ENCODE data around the gene MOBP.
"Not testable (repeated sequence)": the region's sequence is repeated elsewhere in the genome, so short reads cannot be mapped to it uniquely, and the experiment has no call there.

The MOBP gene

GRCh38 chr3:39453134-39453533, 14.3 kb upstream of the MOBP start:
- no peak for DNase-seq (ENCODE audit: low spot score)

- not testable (repeated sequence) for DNase-seq (ENCODE audit: low spot score)
These were observed 13.6 kb upstream of the MOBP start for GRCh38 chr3:39453872-39454271.

GRCh38 chr3:39454591-39455217, 12.8 kb upstream of the MOBP start:
- DNase-seq (ENCODE audit: low spot score), result no peak

- DNase-seq (ENCODE audit: low spot score), result no peak
These were observed 11.3 kb upstream of the MOBP start for GRCh38 chr3:39456159-39456558.

GRCh38 chr3:39457361-39457760, 10.1 kb upstream of the MOBP start:
- DNase-seq (ENCODE audit: low spot score), result no peak

- not testable (repeated sequence) for DNase-seq (ENCODE audit: low spot score)
These were observed 8.9 kb upstream of the MOBP start for GRCh38 chr3:39458579-39458978.

- DNase-seq (ENCODE audit: low spot score), result no peak
These were observed 6.8 kb upstream of the MOBP start for GRCh38 chr3:39460677-39461076.

- no peak for DNase-seq (ENCODE audit: low spot score)
These were observed 4.2 kb upstream of the MOBP start for GRCh38 chr3:39463269-39463668.

- no peak for DNase-seq (ENCODE audit: low spot score)
These were observed 492 bp upstream of the MOBP start for GRCh38 chr3:39466988-39467387.

GRCh38 chr3:39468108-39468436, 592 bp downstream of the MOBP start:
- no peak for DNase-seq (ENCODE audit: low spot score)

GRCh38 chr3:39469258-39469657, 1.8 kb downstream of the MOBP start:
- DNase-seq (ENCODE audit: low spot score), result no peak

- DNase-seq (ENCODE audit: low spot score), result no peak
These were observed 2.5 kb downstream of the MOBP start for GRCh38 chr3:39469945-39470344.

GRCh38 chr3:39471652-39472051, 4.2 kb downstream of the MOBP start:
- no peak for DNase-seq (ENCODE audit: low spot score)

GRCh38 chr3:39473452-39474125, 6.1 kb downstream of the MOBP start:
- DNase-seq (ENCODE audit: low spot score), result no peak

GRCh38 chr3:39474126-39474515, 6.6 kb downstream of the MOBP start:
- DNase-seq (ENCODE audit: low spot score), result no peak

- DNase-seq (ENCODE audit: low spot score), result no peak
These were observed 9.3 kb downstream of the MOBP start for GRCh38 chr3:39476783-39477182.

GRCh38 chr3:39478226-39478625, 10.7 kb downstream of the MOBP start:
- no peak for DNase-seq (ENCODE audit: low spot score)

- no peak for DNase-seq (ENCODE audit: low spot score)
These were observed 12.4 kb downstream of the MOBP start for GRCh38 chr3:39479701-39480414.

GRCh38 chr3:39485547-39485946, 18.1 kb downstream of the MOBP start:
- DNase-seq (ENCODE audit: low spot score), result no peak

GRCh38 chr3:39491014-39491413, 23.5 kb downstream of the MOBP start:
- DNase-seq (ENCODE audit: low spot score), result no peak

GRCh38 chr3:39491733-39492350, 24.4 kb downstream of the MOBP start:
- DNase-seq (ENCODE audit: low spot score), result no peak

GRCh38 chr3:39494781-39495180, 27.3 kb downstream of the MOBP start:
- no peak for DNase-seq (ENCODE audit: low spot score)

GRCh38 chr3:39497753-39498152, 30.3 kb downstream of the MOBP start:
- no peak for DNase-seq (ENCODE audit: low spot score)
